Hepatic stellate cell (primary cell): ENCODE measurements around the gene MEIS1.

Source experiments
- DNase-seq: peaks from one replicate; pipeline ENCODE4 v3.0.0; 2011; ENCODE audit warnings: low spot score

Gene MEIS1

GRCh38 chr2:66507673-66508201, 72.8 kb downstream of the MEIS1 start:
- no peak for DNase-seq

DNA sequence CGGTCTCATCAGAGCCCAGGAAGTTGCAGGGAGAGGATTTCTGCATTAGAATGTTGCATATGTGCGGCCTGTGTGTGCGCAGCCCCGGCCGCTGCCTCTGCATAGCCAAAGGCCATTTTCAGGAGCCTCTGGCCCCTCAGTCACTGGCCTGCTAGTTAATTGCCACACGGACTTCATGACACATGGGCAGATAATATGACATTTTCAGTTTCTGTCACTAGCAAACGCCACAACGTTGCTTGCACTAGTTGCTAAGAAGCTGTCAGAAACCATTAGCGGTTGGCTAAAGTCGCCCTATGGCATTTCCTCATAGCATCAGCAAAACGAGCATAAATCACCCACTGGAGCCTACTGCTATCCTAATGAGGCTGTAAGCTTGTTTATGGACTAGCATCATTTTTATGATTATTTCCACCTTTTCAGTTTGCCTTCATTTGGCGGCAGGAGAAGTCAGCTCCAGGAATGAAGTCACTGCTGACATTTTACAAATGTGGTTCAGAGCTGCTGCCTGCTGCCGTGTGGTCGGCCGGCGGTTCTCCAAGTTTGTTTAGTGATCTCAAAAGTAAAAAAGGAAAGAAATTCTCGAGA, 73.7 kb downstream of the MEIS1 start:
- DNase-seq: no peak

GRCh38 chr2:66509326-66509811, 74.4 kb downstream of the MEIS1 start:
- no peak for DNase-seq

- no peak for DNase-seq
Measured at GRCh38 chr2:66512626-66513025, 77.7 kb downstream of the MEIS1 start.

DNA sequence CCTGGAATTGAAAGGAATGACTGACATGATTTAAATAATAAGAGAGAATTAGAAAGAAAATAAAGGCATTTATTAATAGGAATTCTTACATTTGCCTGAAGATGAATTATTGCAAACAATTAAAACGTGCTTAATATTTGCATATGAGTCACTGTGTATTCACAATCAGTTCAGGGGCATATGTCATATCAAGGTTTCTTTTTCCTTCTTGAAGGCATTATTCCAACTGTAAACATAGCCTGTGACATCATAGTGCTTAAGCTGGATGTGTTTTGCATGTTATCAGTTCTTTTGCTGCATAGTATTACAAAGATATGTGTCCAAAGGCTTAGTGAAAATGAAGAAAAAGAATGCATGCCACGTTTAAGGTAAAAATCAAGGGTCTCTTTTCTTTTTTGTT, 80.8 kb downstream of the MEIS1 start:
- DNase-seq: no peak

GRCh38 chr2:66516499-66516898, 81.6 kb downstream of the MEIS1 start:
- no peak for DNase-seq

DNA sequence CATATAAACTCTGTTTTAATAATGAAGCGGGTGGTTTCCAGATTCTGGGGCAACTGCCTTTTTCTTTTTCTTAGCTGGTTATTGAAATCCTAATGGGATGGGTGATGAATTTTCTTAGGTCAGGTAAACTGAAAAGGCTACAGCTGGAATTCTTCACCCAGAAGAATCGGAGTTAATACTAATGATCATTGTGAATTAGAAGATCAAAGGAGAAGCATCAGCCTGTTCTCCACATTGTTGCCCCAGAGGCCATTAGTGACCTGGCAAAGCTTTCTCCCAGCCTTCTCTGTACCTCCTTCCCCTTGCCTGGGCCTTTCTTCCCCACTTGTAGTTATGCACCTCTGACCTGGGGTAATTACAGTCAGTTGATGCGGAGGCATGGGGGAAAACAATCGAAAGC, 82.8 kb downstream of the MEIS1 start:
- DNase-seq: no peak

GRCh38 chr2:66519264-66519843, 84.4 kb downstream of the MEIS1 start:
- DNase-seq: no peak

DNA sequence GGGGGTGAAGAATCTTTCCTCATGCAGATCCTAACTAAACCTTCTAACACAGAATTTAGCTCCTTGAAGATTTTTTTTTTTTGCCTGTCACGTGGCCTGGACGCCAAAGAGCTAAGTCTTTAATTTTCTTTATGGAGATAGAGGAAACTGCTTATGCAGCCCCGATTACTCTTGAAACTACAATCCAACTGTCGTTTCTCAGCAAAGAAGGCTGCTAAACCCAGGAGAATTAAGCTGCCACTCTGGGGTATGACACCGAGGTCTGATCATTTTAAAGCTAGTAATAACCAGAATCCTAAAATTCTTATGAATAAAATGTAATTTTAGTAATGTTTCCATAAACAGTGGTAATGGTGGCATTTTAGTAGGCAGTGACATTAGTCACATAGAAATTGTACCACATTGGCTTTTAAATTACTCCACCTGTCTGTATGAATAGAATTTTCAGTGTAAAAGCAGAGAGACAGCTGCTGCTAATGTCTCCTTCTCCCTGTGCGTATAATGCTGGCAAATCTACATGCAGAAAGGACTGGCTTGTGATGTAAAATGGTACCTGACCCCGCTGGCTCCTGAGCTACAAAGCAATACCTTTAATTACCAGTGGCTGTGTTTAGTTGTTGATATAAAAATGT, 86.5 kb downstream of the MEIS1 start:
- DNase-seq: no peak

GRCh38 chr2:66522611-66523376, 87.9 kb downstream of the MEIS1 start:
- DNase-seq: no peak

- no peak for DNase-seq
Measured at GRCh38 chr2:66523377-66523969, 88.5 kb downstream of the MEIS1 start.

- no peak for DNase-seq
Measured at GRCh38 chr2:66523990-66524389, 89.1 kb downstream of the MEIS1 start.

- DNase-seq: no peak
Measured at GRCh38 chr2:66525606-66526005, 90.7 kb downstream of the MEIS1 start.

DNA sequence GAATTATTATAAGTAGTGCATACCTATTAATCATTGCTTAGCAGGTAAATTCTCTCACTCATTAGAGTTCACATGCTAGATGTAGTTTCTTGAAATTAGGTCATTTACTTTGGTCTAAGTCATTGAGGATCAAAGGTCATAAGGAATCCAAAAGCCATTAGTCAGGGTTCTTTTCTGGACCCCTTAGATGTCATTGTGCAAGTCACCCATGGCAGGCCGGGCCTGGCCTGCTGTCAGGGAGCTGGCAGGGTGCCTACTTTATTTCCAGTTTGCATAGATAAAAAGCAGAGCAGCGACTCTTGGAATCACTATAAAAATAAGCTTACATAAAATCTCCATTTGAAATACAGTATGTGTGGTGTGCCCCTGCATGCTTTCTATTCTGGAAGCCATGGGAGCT, 91.3 kb downstream of the MEIS1 start:
- peak; percentile 12 for DNase-seq

DNA sequence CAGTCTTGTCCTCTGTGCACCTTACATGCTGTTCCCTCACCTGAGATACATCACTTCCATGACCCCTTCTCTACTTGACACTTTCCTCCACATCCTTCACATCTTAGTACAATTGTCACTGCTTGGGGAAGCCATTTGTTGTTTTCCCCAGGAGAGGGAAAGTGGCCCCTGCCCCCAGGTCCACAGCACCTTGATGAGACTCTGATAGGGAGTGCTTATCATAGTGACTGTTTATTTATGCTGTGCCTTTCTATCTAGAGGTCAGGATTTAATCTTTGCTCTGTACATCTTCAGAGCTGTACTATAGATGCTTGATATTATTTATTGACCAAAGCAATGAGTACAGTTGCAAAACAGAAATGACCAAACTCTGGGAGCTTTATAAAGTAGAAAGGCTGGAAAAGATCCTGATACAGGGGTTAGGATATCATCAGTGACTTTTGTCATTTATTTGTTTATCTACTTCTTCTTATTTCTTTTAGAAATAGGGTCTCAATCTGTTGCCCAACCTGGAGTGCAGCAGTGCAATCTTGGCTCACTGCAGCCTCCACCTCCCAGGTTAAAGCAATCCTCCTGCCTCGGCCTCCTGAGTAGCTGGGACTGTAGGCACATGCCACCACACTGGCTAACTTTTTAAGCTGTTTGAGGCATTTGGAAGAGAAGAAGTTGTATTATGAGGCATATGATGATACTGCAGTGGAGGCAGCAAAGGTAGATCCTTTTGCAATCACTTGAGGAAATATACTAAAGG, 94.2 kb downstream of the MEIS1 start:
- no peak for DNase-seq

DNA sequence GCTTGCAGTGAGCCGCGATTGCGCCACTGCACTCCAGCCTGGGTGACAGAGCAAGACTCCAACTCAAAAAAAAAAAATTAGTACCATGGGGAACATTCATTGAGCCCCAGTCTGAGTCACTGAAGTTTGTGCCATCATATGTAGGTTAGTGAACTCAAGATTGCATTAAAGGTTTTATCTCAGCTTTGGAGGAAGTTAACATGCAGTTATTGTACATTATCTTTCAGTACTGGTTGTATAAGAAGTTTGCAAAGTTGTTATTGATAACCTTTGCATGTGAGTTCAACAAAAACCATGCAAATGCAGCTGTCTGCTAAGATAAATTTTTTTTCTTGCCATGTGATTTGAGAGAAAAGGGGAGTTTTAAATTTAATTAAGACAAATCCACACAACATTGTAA, 95.7 kb downstream of the MEIS1 start:
- DNase-seq: no peak

- no peak for DNase-seq
Measured at GRCh38 chr2:66531155-66531554, 96.2 kb downstream of the MEIS1 start.

GRCh38 chr2:66531567-66531966, 96.6 kb downstream of the MEIS1 start:
- DNase-seq: no peak

DNA sequence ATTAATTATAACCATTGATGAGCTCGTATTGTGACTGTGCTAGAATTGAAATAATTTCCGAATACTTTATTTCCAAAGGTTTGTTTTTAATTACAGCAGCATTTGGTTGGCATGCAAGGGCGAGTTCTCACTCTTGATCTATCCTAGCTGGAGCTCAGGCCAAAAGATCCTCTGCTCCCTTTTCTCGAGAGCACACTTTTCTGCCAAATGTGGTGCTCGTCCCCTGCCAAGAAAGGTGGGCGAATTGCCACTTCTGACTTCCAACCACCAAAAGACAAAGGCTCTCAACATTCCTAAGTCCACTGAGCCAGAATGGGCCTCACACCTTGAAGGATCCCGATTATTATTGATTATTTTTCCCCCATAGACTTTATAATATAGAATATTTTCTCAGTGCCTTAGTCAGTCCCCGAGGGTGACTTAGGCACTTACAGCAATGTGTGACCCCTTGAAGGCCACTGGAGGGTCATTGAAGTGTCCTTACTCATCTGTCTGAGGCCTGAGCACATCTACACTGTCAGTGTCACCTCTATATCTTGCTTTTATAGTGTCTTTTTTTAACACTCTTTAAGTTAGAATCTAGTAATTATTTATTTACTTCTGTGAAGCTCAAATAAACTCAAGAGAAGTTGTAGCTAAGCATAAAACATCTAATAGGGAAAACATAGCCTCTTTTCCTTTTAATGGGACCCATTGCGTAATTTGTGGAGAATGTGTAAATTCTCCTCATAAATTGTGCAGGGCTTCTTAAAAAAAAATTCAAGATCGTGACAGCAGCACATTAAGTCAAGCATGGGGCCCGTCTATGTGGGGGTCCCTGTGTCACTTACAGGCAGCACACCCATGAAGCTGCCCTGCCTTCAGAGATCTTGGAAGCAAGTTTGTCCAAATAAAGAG, 98.3 kb downstream of the MEIS1 start:
- DNase-seq: no peak

- no peak for DNase-seq
Measured at GRCh38 chr2:66534461-66534860, 99.5 kb downstream of the MEIS1 start.
